RCC 7860 (cell line): ENCODE results near the gene APOC1.
"Not testable (repeated sequence)": the region's sequence is repeated elsewhere in the genome, so short reads cannot be mapped to it uniquely, and the experiment has no call there.

Experiments
- DNase-seq: peaks from one replicate; pipeline ENCODE4 v3.0.0-alpha.2; 2015; ENCODE audit warnings: low spot score
- FAIRE-seq: peaks from 2 replicates; lab custom pipeline; 2012; peaks lifted over from hg19 to GRCh38; lab: Jason Lieb, UNC

The APOC1 gene

GRCh38 chr19:44888335-44888734 lies 26.1 kb upstream of the APOC1 start:
- FAIRE-seq, DNase-seq: not testable (repeated sequence)

GRCh38 chr19:44889830-44890365 lies 24.5 kb upstream of the APOC1 start:
- FAIRE-seq (no peak), DNase-seq (no peak)

DNA sequence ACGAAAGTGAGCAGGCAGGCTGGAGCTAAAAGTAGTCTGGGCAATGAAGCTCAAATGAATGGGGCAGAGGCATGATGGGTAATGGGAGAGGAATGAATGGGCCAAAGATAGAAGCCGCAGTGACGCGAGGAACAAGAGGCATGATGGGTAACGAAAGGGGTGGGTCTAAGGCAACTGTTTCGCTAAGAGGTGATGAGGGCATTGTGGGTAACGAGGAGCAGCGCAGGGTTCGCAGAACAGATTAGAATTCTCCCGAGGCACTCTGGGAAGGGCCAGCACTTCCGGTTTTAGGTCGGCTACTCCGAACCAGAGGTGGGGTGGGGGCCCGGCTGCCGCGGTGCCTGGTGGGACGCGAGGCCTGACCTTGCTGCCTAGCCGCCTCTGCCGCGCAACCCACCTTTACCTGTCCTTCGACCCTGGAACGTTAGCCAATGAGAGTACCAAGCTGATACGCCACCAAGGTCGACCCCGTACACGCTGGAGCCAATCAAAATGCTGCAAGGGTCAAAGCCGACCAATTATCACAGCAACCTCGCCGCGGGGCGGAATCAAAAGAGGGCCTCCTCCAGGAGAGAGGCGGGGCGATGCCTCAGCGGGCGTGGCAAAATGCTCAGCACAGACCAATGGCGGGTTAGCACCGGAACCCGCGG lies 23.9 kb upstream of the APOC1 start:
- peak; percentile 99 for DNase-seq
- peak; percentile 91 for FAIRE-seq

DNA sequence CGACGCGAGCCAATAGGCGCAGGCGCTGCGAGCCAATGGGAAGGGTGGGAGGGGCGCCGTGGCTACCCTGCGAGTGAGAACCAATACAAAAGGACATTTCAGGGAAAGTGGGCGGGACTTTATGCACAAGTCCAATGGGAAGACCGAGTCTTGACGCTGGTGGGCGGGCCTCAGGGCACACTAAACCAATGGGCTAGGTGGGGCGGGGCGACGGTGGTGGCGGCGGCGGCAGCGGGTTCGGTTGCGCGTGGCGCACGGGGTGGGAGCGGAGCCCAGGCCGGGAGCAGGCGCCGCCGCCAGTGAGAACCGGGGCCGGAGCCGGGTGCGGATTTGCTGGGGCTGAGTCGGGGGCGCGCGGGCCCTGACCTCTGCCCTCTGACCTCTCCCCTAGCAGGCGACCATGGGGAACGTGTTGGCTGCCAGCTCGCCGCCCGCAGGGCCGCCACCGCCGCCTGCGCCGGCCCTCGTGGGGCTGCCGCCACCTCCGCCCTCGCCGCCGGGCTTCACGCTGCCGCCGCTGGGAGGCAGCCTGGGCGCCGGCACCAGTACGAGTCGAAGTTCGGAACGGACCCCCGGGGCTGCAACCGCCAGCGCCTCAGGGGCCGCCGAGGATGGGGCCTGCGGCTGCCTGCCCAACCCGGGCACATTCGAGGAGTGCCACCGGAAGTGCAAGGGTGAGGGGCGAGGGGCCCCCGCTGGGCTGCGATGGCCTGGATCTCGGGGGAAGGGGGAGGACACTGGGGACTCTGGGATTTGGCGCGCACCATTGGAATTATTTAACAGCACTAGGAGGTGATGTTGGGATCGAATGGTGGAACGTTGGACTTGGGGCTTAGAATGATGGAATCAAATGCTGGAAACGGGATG lies 23.2 kb upstream of the APOC1 start, which contains the start of gene TOMM40:
Gene TOMM40 (plus strand): TSS at position 239 of the 867 bp plus-strand sequence. CDS start 162 bp downstream, at position 401.
- DNase-seq (no peak), FAIRE-seq (no peak)

DNA sequence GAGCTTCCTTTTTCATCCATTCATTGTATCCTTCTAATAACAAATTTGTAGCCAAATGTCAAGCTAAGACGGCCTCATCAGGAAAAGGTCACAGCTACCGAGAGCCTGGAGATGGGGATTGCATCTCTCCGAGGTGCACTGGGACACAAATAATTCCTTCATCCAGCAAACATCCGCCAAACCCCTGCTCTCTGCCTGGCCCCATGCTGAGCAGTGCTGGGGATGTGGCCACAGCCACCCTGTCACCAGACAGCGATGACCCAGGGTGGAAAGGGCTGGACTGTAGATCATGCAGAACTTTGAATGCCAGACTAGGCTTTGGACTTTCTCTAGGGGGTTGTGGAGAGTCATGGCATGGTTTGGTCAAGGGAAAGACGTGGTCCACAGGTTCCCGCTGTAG lies 21.5 kb upstream of the APOC1 start:
- DNase-seq = no peak
- no peak for FAIRE-seq

DNA sequence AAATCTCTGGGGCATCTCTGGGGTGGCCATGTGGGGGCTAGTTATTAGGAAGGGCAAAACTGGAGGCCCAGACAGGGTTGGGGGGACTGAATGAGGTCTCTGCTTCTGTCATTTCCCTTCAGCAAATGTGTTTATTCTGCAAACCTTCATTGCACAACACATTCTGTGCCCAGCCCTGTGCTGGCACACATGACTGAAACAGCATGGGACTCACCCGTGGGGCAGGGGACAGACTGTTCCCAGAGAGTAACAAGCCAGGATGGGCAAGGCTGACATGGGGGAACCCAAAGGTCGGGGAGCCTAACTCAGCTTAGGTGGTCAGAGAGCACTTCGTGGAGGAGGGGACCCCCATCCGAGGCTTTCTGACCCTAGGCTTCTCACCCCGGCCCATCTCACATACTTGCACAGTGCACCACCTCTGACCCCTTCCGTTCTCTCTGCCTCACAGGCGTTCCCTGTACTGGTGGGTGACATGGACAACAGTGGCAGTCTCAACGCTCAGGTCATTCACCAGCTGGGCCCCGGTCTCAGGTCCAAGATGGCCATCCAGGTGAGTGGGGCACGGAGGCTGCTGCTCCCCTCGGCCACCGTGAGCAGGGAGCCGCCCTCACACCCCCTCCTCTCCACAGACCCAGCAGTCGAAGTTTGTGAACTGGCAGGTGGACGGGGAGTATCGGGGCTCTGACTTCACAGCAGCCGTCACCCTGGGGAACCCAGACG lies 20.9 kb upstream of the APOC1 start:
- DNase-seq (no peak), FAIRE-seq (no peak)

- no peak for DNase-seq
- no peak for FAIRE-seq
These were observed 20.4 kb upstream of the APOC1 start for GRCh38 chr19:44894052-44894400.

DNA sequence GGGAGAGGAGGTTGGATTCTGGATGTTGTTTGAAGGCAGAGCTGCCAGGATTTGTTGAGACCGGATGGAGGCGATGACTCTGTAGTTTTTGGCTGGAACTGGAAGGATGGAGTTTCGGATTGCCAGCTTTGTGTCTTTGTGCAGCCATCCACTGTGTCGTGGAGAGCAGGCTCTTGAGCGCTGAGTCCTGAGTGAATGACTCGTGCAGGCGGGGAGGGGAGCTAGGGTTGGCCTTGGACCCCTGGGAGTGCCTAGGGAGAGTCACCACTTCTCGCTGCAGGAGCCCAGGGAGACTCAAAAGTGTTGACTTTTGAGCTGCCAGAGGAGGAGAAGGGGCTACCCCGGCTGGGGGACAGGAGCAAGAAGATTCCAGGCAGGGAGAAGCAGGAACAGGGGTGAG lies 19.5 kb upstream of the APOC1 start:
- DNase-seq (no peak), FAIRE-seq (no peak)

- DNase-seq (no peak), FAIRE-seq (no peak)
These were observed 16.6 kb upstream of the APOC1 start for GRCh38 chr19:44897835-44898234.

DNA sequence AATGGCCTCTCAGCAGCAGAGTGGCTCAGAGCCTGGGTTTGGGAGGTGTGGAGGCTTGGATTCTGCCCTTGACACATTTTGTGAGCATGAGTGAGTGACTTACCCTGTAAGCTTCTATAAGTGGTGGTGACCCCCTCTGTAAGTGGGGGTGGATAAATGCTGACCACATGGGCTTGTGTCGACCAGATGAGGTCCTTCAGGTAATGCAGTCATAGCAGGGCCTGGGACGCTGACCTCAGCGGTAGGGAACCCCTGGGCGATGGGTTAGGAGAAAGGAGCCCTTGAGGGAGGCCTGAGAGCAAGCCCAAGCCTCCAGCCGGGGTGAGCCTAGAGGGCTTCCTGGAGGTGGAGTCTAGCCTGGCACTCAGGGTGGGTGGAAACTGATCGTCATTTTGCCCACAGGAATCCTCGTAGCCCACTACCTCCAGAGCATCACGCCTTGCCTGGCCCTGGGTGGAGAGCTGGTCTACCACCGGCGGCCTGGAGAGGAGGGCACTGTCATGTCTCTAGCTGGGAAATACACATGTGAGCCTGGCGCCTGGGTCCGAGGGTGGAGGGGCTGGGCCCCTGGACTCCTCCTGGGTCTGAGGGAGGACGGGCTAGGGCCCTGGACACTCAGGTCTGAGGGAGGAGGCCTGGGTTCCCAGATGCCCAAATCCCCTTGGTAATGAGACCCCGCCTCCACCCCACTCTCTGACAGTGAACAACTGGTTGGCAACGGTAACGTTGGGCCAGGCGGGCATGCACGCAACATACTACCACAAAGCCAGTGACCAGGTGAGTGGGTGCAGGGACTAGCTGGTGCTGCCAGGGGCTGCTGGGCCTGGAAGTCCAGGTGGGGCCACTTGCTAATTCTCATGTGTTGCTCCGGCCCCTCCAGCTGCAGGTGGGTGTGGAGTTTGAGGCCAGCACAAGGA lies 13.8 kb upstream of the APOC1 start:
- FAIRE-seq (no peak), DNase-seq (no peak)

DNA sequence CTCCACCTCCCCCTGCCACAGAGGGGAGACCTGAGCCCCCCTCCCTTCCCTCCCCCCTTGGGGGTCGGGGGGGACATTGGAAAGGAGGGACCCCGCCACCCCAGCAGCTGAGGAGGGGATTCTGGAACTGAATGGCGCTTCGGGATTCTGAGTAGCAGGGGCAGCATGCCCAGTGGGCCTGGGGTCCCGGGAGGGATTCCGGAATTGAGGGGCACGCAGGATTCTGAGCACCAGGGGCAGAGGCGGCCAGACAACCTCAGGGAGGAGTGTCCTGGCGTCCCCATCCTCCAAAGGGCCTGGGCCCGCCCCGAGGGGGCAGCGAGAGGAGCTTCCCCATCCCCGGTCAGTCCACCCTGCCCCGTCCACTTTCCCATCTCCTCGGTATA lies 11.2 kb upstream of the APOC1 start:
- DNase-seq (no peak), FAIRE-seq (no peak)

GRCh38 chr19:44903602-44904425 lies 10.6 kb upstream of the APOC1 start:
- no peak for FAIRE-seq
- peak; percentile 10 for DNase-seq

DNA sequence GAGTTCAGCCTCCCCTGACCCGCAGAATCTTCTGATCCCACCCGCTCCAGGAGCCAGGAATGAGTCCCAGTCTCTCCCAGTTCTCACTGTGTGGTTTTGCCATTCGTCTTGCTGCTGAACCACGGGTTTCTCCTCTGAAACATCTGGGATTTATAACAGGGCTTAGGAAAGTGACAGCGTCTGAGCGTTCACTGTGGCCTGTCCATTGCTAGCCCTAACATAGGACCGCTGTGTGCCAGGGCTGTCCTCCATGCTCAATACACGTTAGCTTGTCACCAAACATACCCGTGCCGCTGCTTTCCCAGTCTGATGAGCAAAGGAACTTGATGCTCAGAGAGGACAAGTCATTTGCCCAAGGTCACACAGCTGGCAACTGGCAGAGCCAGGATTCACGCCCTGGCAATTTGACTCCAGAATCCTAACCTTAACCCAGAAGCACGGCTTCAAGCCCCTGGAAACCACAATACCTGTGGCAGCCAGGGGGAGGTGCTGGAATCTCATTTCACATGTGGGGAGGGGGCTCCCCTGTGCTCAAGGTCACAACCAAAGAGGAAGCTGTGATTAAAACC lies 9.9 kb upstream of the APOC1 start:
- no peak for FAIRE-seq

GRCh38 chr19:44905437-44906160 lies 8.8 kb upstream of the APOC1 start, which contains the start of gene APOE:
APOE (plus strand) TSS chr19:44905796; CDS start chr19:44906625, 829 bp downstream.
- no peak for FAIRE-seq
- no peak for DNase-seq

More for the DNA sequence above, 9.9 kb upstream of the APOC1 start:
- DNase-seq = no peak

DNA sequence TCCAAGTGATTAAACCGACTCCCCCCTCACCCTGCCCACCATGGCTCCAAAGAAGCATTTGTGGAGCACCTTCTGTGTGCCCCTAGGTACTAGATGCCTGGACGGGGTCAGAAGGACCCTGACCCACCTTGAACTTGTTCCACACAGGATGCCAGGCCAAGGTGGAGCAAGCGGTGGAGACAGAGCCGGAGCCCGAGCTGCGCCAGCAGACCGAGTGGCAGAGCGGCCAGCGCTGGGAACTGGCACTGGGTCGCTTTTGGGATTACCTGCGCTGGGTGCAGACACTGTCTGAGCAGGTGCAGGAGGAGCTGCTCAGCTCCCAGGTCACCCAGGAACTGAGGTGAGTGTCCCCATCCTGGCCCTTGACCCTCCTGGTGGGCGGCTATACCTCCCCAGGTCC lies 6.8 kb upstream of the APOC1 start:
- FAIRE-seq (no peak), DNase-seq (no peak)

DNA sequence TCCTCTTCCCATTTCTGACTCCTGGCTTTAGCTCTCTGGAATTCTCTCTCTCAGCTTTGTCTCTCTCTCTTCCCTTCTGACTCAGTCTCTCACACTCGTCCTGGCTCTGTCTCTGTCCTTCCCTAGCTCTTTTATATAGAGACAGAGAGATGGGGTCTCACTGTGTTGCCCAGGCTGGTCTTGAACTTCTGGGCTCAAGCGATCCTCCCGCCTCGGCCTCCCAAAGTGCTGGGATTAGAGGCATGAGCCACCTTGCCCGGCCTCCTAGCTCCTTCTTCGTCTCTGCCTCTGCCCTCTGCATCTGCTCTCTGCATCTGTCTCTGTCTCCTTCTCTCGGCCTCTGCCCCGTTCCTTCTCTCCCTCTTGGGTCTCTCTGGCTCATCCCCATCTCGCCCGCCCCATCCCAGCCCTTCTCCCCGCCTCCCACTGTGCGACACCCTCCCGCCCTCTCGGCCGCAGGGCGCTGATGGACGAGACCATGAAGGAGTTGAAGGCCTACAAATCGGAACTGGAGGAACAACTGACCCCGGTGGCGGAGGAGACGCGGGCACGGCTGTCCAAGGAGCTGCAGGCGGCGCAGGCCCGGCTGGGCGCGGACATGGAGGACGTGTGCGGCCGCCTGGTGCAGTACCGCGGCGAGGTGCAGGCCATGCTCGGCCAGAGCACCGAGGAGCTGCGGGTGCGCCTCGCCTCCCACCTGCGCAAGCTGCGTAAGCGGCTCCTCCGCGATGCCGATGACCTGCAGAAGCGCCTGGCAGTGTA lies 6.2 kb upstream of the APOC1 start:
- DNase-seq (no peak), FAIRE-seq (no peak)

DNA sequence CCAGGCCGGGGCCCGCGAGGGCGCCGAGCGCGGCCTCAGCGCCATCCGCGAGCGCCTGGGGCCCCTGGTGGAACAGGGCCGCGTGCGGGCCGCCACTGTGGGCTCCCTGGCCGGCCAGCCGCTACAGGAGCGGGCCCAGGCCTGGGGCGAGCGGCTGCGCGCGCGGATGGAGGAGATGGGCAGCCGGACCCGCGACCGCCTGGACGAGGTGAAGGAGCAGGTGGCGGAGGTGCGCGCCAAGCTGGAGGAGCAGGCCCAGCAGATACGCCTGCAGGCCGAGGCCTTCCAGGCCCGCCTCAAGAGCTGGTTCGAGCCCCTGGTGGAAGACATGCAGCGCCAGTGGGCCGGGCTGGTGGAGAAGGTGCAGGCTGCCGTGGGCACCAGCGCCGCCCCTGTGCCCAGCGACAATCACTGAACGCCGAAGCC lies 5.6 kb upstream of the APOC1 start:
- DNase-seq (no peak), FAIRE-seq (no peak)

GRCh38 chr19:44909775-44910174 lies 4.6 kb upstream of the APOC1 start:
- DNase-seq (no peak), FAIRE-seq (no peak)
